Measurements from ENCODE around the gene PALM.

DNA sequence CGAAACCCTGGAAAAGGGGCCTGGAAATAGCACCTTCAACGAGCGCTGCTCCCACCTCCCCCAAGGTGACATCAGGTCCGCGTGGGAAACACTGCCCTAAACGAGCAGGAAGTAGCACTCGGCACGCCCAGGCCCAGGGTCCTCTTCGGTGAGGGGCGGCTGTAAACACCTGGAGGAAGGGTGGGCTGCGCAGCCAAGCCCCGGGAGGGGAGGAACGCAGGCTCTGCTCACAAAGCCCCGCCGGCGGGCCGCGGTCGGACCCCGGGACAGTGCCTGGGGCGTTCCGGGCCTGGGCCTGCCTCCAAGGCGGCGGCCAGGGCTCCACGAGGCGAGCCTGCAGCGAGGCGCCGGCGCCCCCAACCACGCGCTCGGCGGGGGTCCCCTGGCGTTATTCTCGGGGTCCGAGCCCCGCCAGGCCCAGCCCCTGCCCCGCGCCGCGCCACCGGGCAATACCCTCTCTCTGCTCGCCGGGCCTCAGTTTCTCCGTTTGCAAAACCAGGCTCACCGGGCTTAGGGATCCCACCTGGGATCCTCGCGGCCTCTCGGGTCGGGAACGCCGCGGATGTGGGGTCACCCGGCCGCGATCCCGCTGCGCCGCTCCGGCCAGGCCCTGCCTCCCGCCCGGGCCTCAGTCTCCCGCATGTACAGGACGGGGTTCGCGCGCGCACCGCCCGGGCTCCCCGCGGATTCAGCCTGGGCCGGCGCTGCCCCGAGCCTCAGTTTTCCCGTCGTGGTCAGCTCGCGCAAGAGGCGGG, 46.4 kb upstream of the PALM start:
- TF ChIP-seq, protein P1, sequence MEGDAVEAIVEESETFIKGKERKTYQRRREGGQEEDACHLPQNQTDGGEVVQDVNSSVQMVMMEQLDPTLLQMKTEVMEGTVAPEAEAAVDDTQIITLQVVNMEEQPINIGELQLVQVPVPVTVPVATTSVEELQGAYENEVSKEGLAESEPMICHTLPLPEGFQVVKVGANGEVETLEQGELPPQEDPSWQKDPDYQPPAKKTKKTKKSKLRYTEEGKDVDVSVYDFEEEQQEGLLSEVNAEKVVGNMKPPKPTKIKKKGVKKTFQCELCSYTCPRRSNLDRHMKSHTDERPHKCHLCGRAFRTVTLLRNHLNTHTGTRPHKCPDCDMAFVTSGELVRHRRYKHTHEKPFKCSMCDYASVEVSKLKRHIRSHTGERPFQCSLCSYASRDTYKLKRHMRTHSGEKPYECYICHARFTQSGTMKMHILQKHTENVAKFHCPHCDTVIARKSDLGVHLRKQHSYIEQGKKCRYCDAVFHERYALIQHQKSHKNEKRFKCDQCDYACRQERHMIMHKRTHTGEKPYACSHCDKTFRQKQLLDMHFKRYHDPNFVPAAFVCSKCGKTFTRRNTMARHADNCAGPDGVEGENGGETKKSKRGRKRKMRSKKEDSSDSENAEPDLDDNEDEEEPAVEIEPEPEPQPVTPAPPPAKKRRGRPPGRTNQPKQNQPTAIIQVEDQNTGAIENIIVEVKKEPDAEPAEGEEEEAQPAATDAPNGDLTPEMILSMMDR (IDR thresholded peaks at IDR 0.05; ENCODE audit: low read depth, low read length), result no peak
- TF ChIP-seq EZH2phosphoT487 (IDR thresholded peaks at IDR 0.05; ENCODE audit: low read depth), result no peak

Data from OCI-LY3 (cell line).